Liver (tissue), 9 donors: ENCODE data around the gene PROSER3. TPM values are rescaled to one million over a fixed set of nuclear protein-coding genes. Genes with fewer than 3 reads are reported as not detected.

Experiments used
- DNase-seq: peaks from one replicate; pipeline ENCODE4 v3.0.0-alpha.2; 2017; ENCODE audit warnings: low spot score
- H3K27ac ChIP-seq, 2 donors: one replicate each; pipeline ENCODE4 v1.7.0; 2013; ENCODE audit warnings: inconsistent platforms in 2 of 2, low read length in 2 of 2, control low read depth in 1 of 2, low read depth in 1 of 2, mild to moderate bottlenecking in 1 of 2
- H3K27me3 ChIP-seq, 4 donors: one replicate each; pipeline versions ENCODE4 v1.6.1 to v1.7.0; 2013; ENCODE audit warnings: low read length in 3 of 4, inconsistent platforms in 1 of 4, mild to moderate bottlenecking in 1 of 4, moderate library complexity in 1 of 4; ENCODE audit not compliant: control insufficient read depth in 4 of 4, insufficient read depth in 4 of 4
- H3K36me3 ChIP-seq, 4 donors: one replicate each; pipeline versions ENCODE4 v1.6.1 to v1.7.0; 2013; ENCODE audit warnings: low read length in 3 of 4, mild to moderate bottlenecking in 3 of 4, low read depth in 1 of 4, moderate library complexity in 1 of 4; ENCODE audit not compliant: control insufficient read depth in 4 of 4, insufficient read depth in 3 of 4
- H3K4me1 ChIP-seq, 4 donors: one replicate each; pipeline versions ENCODE4 v1.6.1 to v1.7.0; 2013; ENCODE audit warnings: low read length in 3 of 4, mild to moderate bottlenecking in 3 of 4, moderate library complexity in 1 of 4; ENCODE audit not compliant: control insufficient read depth in 4 of 4, insufficient read depth in 4 of 4
- H3K4me3 ChIP-seq, 3 donors: one replicate each; pipeline versions ENCODE4 v1.6.1 to v1.7.0; 2013; ENCODE audit warnings: low read length in 3 of 3, control low read depth in 1 of 3, low read depth in 1 of 3, mild to moderate bottlenecking in 1 of 3
- H3K9ac ChIP-seq, 2 donors: one replicate each; pipeline ENCODE4 v1.7.0; 2013; ENCODE audit warnings: low read length in 2 of 2, mild to moderate bottlenecking in 2 of 2, moderate library complexity in 2 of 2, control low read depth in 1 of 2, low read depth in 1 of 2
- H3K9me3 ChIP-seq, 4 donors: one replicate each; pipeline versions ENCODE4 v1.6.1 to v1.7.0; 2013; ENCODE audit warnings: low read length in 3 of 4; ENCODE audit not compliant: control insufficient read depth in 4 of 4
- EGR1 ChIP-seq, 2 donors: IDR thresholded peaks; 2 replicates each; pipeline ENCODE4 v1.6.1; 2016 to 2018; ENCODE audit warnings: antibody characterized with exemption in 2 of 2, low read depth in 2 of 2
- FOXA1 ChIP-seq: IDR thresholded peaks from 2 replicates; pipeline ENCODE4 v1.6.1; 2016; ENCODE audit warnings: antibody characterized with exemption
- FOXA2 ChIP-seq: IDR thresholded peaks from 2 replicates; pipeline ENCODE4 v1.6.1; 2016; ENCODE audit warnings: antibody characterized with exemption
- GABPA ChIP-seq, 2 donors: IDR thresholded peaks in 1 of 2; conservative IDR thresholded peaks in 1 of 2; 2 replicates each; pipeline ENCODE4 v1.6.1; 2016; ENCODE audit warnings: antibody characterized with exemption in 2 of 2, mild to moderate bottlenecking in 1 of 2, moderate library complexity in 1 of 2
- HNF4A ChIP-seq, 2 donors: conservative IDR thresholded peaks; 2 replicates each; pipeline ENCODE4 v1.6.1; 2016; ENCODE audit warnings: antibody characterized with exemption in 2 of 2, mild to moderate bottlenecking in 2 of 2
- HNF4G ChIP-seq: IDR thresholded peaks from 2 replicates; pipeline ENCODE4 v1.6.1; 2016; ENCODE audit warnings: antibody characterized with exemption
- JUND ChIP-seq, 2 donors: IDR thresholded peaks; 2 replicates each; pipeline ENCODE4 v1.6.1; 2016; ENCODE audit warnings: antibody characterized with exemption in 2 of 2
- NR2F2 ChIP-seq: IDR thresholded peaks from 2 replicates; pipeline ENCODE4 v1.6.1; 2016; ENCODE audit warnings: antibody characterized with exemption
- RAD21 ChIP-seq, 2 donors: IDR thresholded peaks; 2 replicates each; pipeline ENCODE4 v1.6.1; 2016; ENCODE audit warnings: antibody characterized with exemption in 2 of 2, mild to moderate bottlenecking in 2 of 2
- RXRA ChIP-seq, 2 donors: IDR thresholded peaks; 2 replicates each; pipeline ENCODE4 v1.6.1; 2017 to 2018; ENCODE audit warnings: antibody characterized with exemption in 2 of 2, mild to moderate bottlenecking in 1 of 2
- SP1 ChIP-seq: IDR thresholded peaks from 2 replicates; pipeline ENCODE4 v1.6.1; 2018; ENCODE audit warnings: antibody characterized with exemption, mild to moderate bottlenecking
- TAF1 ChIP-seq: conservative IDR thresholded peaks from 2 replicates; pipeline ENCODE4 v1.6.1; 2016; ENCODE audit warnings: antibody characterized with exemption, mild to moderate bottlenecking
- YY1 ChIP-seq: IDR thresholded peaks from 2 replicates; pipeline ENCODE4 v1.6.1; 2016; ENCODE audit warnings: antibody characterized with exemption, mild to moderate bottlenecking
- WGBS: extraction: QIAGEN DNeasy Blood & Tissue Kit; methylation state at CpG from one replicate; pipeline ENCODE4 v1.1.7; 2013; 5-methylcytosine and 5-hydroxymethylcytosine counted together
- polyA plus RNA-seq, 2 donors: library from polyadenylated mRNA; stranded (reverse) in 1 of 2; unstranded in 1 of 2; fragments of 200-250 nt in 1 of 2; fragments of >200 nt in 1 of 2; fragmentation: Nextera tagmentation in 1 of 2; extraction: Ambion mirVana in 1 of 2; gene quantifications; one replicate each; pipeline versions ENCODE4 v1.2.1 to v1.2.3, GENCODE V29; 2013 to 2015
- total RNA-seq, 2 donors: library from RNA; depleted of rRNA; stranded (reverse); fragments of >200 nt; gene quantifications; one replicate each; pipeline ENCODE4 v1.2.3, GENCODE V29; 2014
- TF ChIP-seq, protein P1 (sequence below): IDR thresholded peaks from 2 replicates; pipeline ENCODE4 v1.6.1; 2016; ENCODE audit warnings: antibody characterized with exemption, mild to moderate bottlenecking
- TF ChIP-seq, protein P2 (sequence below): IDR thresholded peaks from 2 replicates; pipeline ENCODE4 v1.6.1; 2016; ENCODE audit warnings: antibody characterized with exemption
- TF ChIP-seq, protein P3 (sequence below): IDR thresholded peaks from 2 replicates; pipeline ENCODE4 v1.6.1; 2016; ENCODE audit warnings: antibody characterized with exemption
- TF ChIP-seq, protein P4 (sequence below): fragments of 150-350 bp; IDR thresholded peaks from 2 replicates; pipeline ENCODE4 v1.5.1; 2017; ENCODE audit warnings: improper control_type of control experiment, low read depth, low read length; ENCODE audit not compliant: missing input control
- TF ChIP-seq, protein P5 (sequence below): IDR thresholded peaks from 2 replicates; pipeline ENCODE4 v1.6.1; 2016; ENCODE audit warnings: antibody characterized with exemption
- donor health status: healthy.
- donor health status: healthy.
- donor health status: healthy.
- donor health status: healthy.
- donor health status: healthy.

PROSER3 gene
- total and polyA plus RNA-seq, 4 donors, result 2.1 to 4.5 (median 2.7) TPM

DNA sequence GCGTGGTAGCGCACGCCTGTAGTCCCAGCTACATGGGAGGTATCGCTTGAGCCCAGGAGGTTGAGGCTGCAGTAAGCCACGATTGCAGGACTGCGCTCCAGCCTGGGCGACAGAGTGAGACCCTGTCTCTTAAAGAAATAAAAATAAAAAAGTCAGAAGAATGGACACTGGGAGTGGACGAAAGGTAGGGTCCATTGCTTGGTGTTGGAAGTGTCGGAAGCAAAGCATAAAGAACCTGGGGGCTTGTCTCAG, 17.0 kb downstream of the PROSER3 start:
- Histone ChIP-seq H3K27ac (no peak overlapping the region), H3K9ac (no peak overlapping the region), H3K36me3 (no peaks in the 10 kb centered on the region), H3K4me1 (peaks cover 0 to 5% (median 4%) of the 10 kb centered on the region in 4 donors), H3K4me3 (peak overlapping the region in 1 of 3 donors; percentile 71), H3K9me3 (no peaks in the 10 kb centered on the region), H3K27me3 (no peaks in the 10 kb centered on the region)
- 40% methylated on average over 9 of the region's 9 CpGs for WGBS
- TF ChIP-seq, protein P1, sequence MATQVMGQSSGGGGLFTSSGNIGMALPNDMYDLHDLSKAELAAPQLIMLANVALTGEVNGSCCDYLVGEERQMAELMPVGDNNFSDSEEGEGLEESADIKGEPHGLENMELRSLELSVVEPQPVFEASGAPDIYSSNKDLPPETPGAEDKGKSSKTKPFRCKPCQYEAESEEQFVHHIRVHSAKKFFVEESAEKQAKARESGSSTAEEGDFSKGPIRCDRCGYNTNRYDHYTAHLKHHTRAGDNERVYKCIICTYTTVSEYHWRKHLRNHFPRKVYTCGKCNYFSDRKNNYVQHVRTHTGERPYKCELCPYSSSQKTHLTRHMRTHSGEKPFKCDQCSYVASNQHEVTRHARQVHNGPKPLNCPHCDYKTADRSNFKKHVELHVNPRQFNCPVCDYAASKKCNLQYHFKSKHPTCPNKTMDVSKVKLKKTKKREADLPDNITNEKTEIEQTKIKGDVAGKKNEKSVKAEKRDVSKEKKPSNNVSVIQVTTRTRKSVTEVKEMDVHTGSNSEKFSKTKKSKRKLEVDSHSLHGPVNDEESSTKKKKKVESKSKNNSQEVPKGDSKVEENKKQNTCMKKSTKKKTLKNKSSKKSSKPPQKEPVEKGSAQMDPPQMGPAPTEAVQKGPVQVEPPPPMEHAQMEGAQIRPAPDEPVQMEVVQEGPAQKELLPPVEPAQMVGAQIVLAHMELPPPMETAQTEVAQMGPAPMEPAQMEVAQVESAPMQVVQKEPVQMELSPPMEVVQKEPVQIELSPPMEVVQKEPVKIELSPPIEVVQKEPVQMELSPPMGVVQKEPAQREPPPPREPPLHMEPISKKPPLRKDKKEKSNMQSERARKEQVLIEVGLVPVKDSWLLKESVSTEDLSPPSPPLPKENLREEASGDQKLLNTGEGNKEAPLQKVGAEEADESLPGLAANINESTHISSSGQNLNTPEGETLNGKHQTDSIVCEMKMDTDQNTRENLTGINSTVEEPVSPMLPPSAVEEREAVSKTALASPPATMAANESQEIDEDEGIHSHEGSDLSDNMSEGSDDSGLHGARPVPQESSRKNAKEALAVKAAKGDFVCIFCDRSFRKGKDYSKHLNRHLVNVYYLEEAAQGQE, result no peak
- TF ChIP-seq FOXA1, result no peak
- no peak for TF ChIP-seq HNF4G
- TF ChIP-seq HNF4A (conservative IDR thresholded peaks at IDR 0.05), result no peak
- no peak for TF ChIP-seq GABPA (IDR thresholded peaks at IDR 0.05 in 1 of 2, conservative IDR thresholded peaks at IDR 0.05 in 1 of 2)
- TF ChIP-seq TAF1, result no peak
- TF ChIP-seq YY1, result no peak
- no peak for TF ChIP-seq SP1
- TF ChIP-seq RXRA (IDR thresholded peaks at IDR 0.05), result no peak
- TF ChIP-seq, protein P2, sequence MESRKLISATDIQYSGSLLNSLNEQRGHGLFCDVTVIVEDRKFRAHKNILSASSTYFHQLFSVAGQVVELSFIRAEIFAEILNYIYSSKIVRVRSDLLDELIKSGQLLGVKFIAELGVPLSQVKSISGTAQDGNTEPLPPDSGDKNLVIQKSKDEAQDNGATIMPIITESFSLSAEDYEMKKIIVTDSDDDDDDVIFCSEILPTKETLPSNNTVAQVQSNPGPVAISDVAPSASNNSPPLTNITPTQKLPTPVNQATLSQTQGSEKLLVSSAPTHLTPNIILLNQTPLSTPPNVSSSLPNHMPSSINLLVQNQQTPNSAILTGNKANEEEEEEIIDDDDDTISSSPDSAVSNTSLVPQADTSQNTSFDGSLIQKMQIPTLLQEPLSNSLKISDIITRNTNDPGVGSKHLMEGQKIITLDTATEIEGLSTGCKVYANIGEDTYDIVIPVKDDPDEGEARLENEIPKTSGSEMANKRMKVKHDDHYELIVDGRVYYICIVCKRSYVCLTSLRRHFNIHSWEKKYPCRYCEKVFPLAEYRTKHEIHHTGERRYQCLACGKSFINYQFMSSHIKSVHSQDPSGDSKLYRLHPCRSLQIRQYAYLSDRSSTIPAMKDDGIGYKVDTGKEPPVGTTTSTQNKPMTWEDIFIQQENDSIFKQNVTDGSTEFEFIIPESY, result no peak
- no peak for TF ChIP-seq JUND (IDR thresholded peaks at IDR 0.05)
- no peak for TF ChIP-seq EGR1 (IDR thresholded peaks at IDR 0.05; ENCODE audit: low read depth in 2 of 2)
- TF ChIP-seq, protein P3, sequence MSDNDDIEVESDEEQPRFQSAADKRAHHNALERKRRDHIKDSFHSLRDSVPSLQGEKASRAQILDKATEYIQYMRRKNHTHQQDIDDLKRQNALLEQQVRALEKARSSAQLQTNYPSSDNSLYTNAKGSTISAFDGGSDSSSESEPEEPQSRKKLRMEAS, result no peak
- TF ChIP-seq NR2F2, result no peak
- TF ChIP-seq, protein P4, sequence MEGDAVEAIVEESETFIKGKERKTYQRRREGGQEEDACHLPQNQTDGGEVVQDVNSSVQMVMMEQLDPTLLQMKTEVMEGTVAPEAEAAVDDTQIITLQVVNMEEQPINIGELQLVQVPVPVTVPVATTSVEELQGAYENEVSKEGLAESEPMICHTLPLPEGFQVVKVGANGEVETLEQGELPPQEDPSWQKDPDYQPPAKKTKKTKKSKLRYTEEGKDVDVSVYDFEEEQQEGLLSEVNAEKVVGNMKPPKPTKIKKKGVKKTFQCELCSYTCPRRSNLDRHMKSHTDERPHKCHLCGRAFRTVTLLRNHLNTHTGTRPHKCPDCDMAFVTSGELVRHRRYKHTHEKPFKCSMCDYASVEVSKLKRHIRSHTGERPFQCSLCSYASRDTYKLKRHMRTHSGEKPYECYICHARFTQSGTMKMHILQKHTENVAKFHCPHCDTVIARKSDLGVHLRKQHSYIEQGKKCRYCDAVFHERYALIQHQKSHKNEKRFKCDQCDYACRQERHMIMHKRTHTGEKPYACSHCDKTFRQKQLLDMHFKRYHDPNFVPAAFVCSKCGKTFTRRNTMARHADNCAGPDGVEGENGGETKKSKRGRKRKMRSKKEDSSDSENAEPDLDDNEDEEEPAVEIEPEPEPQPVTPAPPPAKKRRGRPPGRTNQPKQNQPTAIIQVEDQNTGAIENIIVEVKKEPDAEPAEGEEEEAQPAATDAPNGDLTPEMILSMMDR, result no peak
- TF ChIP-seq, protein P5, sequence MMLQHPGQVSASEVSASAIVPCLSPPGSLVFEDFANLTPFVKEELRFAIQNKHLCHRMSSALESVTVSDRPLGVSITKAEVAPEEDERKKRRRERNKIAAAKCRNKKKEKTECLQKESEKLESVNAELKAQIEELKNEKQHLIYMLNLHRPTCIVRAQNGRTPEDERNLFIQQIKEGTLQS, result no peak
- TF ChIP-seq RAD21 (IDR thresholded peaks at IDR 0.05), result no peak
- TF ChIP-seq FOXA2, result no peak
- no peak for DNase-seq
